K562 (cell line): ENCODE measurements around the gene HK2. TPM values are rescaled to one million over a fixed set of nuclear protein-coding genes. Genes with fewer than 3 reads are reported as not detected.

Source experiments
- ATAC-seq: fragments of 200-7000 bp; cut with Tn5 transposase; 3 replicates; pipeline ENCODE4 v1.9.1; 2020; ENCODE audit warnings: moderate library complexity
- BruUV-seq: library from RNA; stranded (reverse); fragments of 400-500 nt; replicated peaks from 2 replicates; lab custom pipeline; 2021; lab: Mats Ljungman, UMichigan
- CTCF ChIA-PET: fragments of 300-600 bp; formaldehyde crosslinking; extraction: SDS; loops from one replicate; lab custom pipeline; 2021; ENCODE audit warnings: low intra/inter-chr PET ratio; lab: Yijun Ruan, JAX
- POLR2A ChIA-PET: fragments of 300-600, 350-650 bp; sonication (Branson Sonifier 250); formaldehyde crosslinking; extraction: SDS; loops from one replicate; lab custom pipeline; 2021; ENCODE audit warnings: antibody characterized with exemption, inconsistent platforms; lab: Yijun Ruan, JAX
- DNase-seq, 4 experiments: peaks; one replicate each; pipeline versions ENCODE4 v3.0.0 to v3.0.0-alpha.2; 2011 to 2018; ENCODE audit warnings: low spot score in 3 of 4, mixed read lengths in 3 of 4; ENCODE audit errors: extremely low read depth in 1 of 4
- FAIRE-seq: peaks from 2 replicates; lab custom pipeline; 2011; peaks lifted over from hg19 to GRCh38; lab: Jason Lieb, UNC
- H2AFZ ChIP-seq: 2 replicates; pipeline ENCODE4 v1.6.0; 2011; ENCODE audit warnings: low read depth, low read length, control low read depth, inconsistent platforms
- H3K27ac ChIP-seq: fragments of 200-600 bp; 3 replicates; pipeline ENCODE4 v1.8.0; 2011; ENCODE audit warnings: low read depth, mild to moderate bottlenecking, control low read depth, inconsistent platforms, low read length, moderate library complexity, mixed read lengths; ENCODE audit errors: extremely low read depth
- H3K27me3 ChIP-seq, 2 experiments: fragments of 300-600 bp in 1 of 2; 2 replicates in 1 of 2; 3 replicates in 1 of 2; pipeline versions ENCODE4 v1.6.0 to v1.8.0; 2011; ENCODE audit warnings: inconsistent platforms in 2 of 2, low read length in 2 of 2, mild to moderate bottlenecking in 1 of 2, mixed read lengths in 1 of 2, moderate library complexity in 1 of 2; ENCODE audit not compliant: control insufficient read depth in 2 of 2, insufficient read depth in 2 of 2
- H3K36me3 ChIP-seq: fragments of 300-600 bp; 3 replicates; pipeline ENCODE4 v1.8.0; 2011; ENCODE audit warnings: mild to moderate bottlenecking, low read length, inconsistent platforms; ENCODE audit not compliant: control insufficient read depth, insufficient read depth
- H3K4me1 ChIP-seq, 2 experiments: fragments of 200-600 bp in 1 of 2; replicated peaks in 1 of 2; 2 replicates in 1 of 2; 3 replicates in 1 of 2; pipeline versions ENCODE4 v1.5.1 to v1.8.0; 2011; ENCODE audit warnings: inconsistent platforms in 2 of 2, low read length in 2 of 2, mild to moderate bottlenecking in 1 of 2, mixed read lengths in 1 of 2, moderate library complexity in 1 of 2; ENCODE audit not compliant: control insufficient read depth in 2 of 2, insufficient read depth in 2 of 2
- H3K4me2 ChIP-seq: 2 replicates; pipeline ENCODE4 v1.6.1; 2011; ENCODE audit warnings: low read length, control low read depth, inconsistent platforms, mixed read lengths; ENCODE audit not compliant: insufficient read depth
- H3K4me3 ChIP-seq: fragments of 200-600 bp; sonication (generic), shearing (Covaris generic); 2 replicates; pipeline ENCODE4 v1.5.1; 2016; ENCODE audit warnings: control low read depth, inconsistent platforms
- H3K79me2 ChIP-seq: fragments of 200-600 bp; 3 replicates; pipeline ENCODE4 v1.8.0; 2011; ENCODE audit warnings: low read length, inconsistent platforms; ENCODE audit not compliant: control insufficient read depth, insufficient read depth
- H3K9ac ChIP-seq, 2 experiments: 2 replicates each; pipeline versions ENCODE4 v1.6.0 to v1.6.1; 2011; ENCODE audit warnings: low read depth in 2 of 2, low read length in 2 of 2, control low read depth in 1 of 2, inconsistent platforms in 1 of 2, mild to moderate bottlenecking in 1 of 2, mixed read lengths in 1 of 2; ENCODE audit not compliant: insufficient read depth in 1 of 2
- H3K9me1 ChIP-seq: one replicate; pipeline ENCODE4 v1.6.0; 2011; ENCODE audit warnings: inconsistent platforms, mild to moderate bottlenecking, low read length, moderate library complexity; ENCODE audit not compliant: control insufficient read depth, insufficient read depth
- H3K9me3 ChIP-seq: replicated peaks from 2 replicates; pipeline ENCODE4 v1.5.1; 2011; ENCODE audit warnings: low read depth, low read length, inconsistent platforms; ENCODE audit not compliant: control insufficient read depth, insufficient read depth
- H4K20me1 ChIP-seq: replicated peaks from 2 replicates; pipeline ENCODE4 v1.6.1; 2011; ENCODE audit warnings: low read length, inconsistent platforms, mixed read lengths; ENCODE audit not compliant: control insufficient read depth, insufficient read depth
- HMG20B ChIP-seq: fragments of 250-450 bp; sonication (Bioruptor Pico); IDR thresholded peaks from 2 replicates; pipeline ENCODE4 v1.5.0; 2021; ENCODE audit warnings: mild to moderate bottlenecking
- NR2C2 ChIP-seq, 2 experiments: fragments of 200-800 bp in 1 of 2; sonication (Bioruptor generic) in 1 of 2; sonication (generic) in 1 of 2; formaldehyde crosslinking in 1 of 2; IDR thresholded peaks; 2 replicates each; pipeline versions ENCODE4 v1.6.1 to v1.8.0; 2016 to 2022; ENCODE audit warnings: mild to moderate bottlenecking in 1 of 2, missing compliant biosample characterization in 1 of 2, missing genetic modification characterization in 1 of 2, missing genetic modification reagents in 1 of 2
- SNRNP70 ChIP-seq: fragments of 200-400 bp; formaldehyde crosslinking; optimal IDR thresholded peaks from 2 replicates; pipeline ENCODE3; 2017; ENCODE audit warnings: low read depth, low read length
- ZNF518B ChIP-seq: fragments of 250-450 bp; sonication (Bioruptor Pico); IDR thresholded peaks from 2 replicates; pipeline ENCODE4 v1.5.0; 2021; ENCODE audit warnings: mild to moderate bottlenecking, moderate library complexity
- ZNF79 ChIP-seq: fragments of 250-450 bp; sonication (Bioruptor Pico); IDR thresholded peaks from 2 replicates; pipeline ENCODE4 v1.4.0; 2020; ENCODE audit warnings: low read depth, mild to moderate bottlenecking, moderate library complexity
- WGBS: fragments of 100-300 bp; shearing (Covaris generic); methylation state at CpG from one replicate; pipeline ENCODE4 v1.1.6; 2016; ENCODE audit warnings: low coverage, mixed read lengths; ENCODE audit not compliant: insufficient coverage; ENCODE audit errors: missing lambda C conversion rate; 5-methylcytosine and 5-hydroxymethylcytosine counted together
- in situ Hi-C: fragments of 300-500 bp; cut with MboI; formaldehyde crosslinking; loops from 4 replicates; pipeline ENCODE4 v1.15.0; 2018; ENCODE audit warnings: inconsistent platforms, mixed read lengths
- intact Hi-C: fragments of 100-400 bp; cut with micrococcal nuclease; formaldehyde crosslinking; loops from 2 replicates; pipeline ENCODE4 v1.14.2; 2022
- polyA plus RNA-seq, 8 experiments: library from polyadenylated mRNA; depleted of rRNA in 4 of 8; stranded (reverse) in 5 of 8; unstranded in 3 of 8; fragments of >200 nt; fragmentation: Nextera tagmentation in 2 of 8; fragmentation: Illumina TruSeq in 1 of 8; extraction: Ambion mirVana in 2 of 8; extraction: Trizol in 1 of 8; gene quantifications; 2 replicates each; pipeline versions ENCODE4 v1.2.1 to v1.2.3, GENCODE V29; 2011 to 2014; ENCODE audit warnings: inconsistent platforms in 1 of 8, missing spikeins in 1 of 8
- total RNA-seq, 7 experiments: library from RNA; depleted of rRNA in 6 of 7; stranded (reverse); fragments of >200 nt in 6 of 7; fragmentation: Illumina TruSeq in 2 of 7; extraction: Trizol in 2 of 7; gene quantifications; 2 replicates each; pipeline versions ENCODE4 v1.2.1 to v1.2.3, GENCODE V29; 2011 to 2021; ENCODE audit warnings: low replicate concordance in 1 of 7
- TF ChIP-seq, protein P1 (sequence below): fragments of 450-650 bp; IDR thresholded peaks from 2 replicates; pipeline ENCODE4 v1.6.1; 2018; ENCODE audit warnings: mild to moderate bottlenecking, low read depth; ENCODE audit not compliant: partially characterized antibody

The HK2 gene
- total and polyA plus RNA-seq, 9 of the 15 experiments (the other 6 are each of a cell fraction or from before 2014, with no cell fraction given): 4.7 to 56.0 (median 19.9) TPM

GRCh38 chr2:74806355-74806839 is 27.5 kb upstream of the HK2 start:
- no peak for ATAC-seq
- TF ChIP-seq HMG20B: no peak
- no peak for TF ChIP-seq ZNF518B
- no peak for TF ChIP-seq NR2C2 (CRISPR knock-in tag; IDR thresholded peaks at IDR 0.05)
- TF ChIP-seq NR2C2 (tag; IDR thresholded peaks at IDR 0.05): no peak
- TF ChIP-seq SNRNP70: no peak
- TF ChIP-seq, protein P1, sequence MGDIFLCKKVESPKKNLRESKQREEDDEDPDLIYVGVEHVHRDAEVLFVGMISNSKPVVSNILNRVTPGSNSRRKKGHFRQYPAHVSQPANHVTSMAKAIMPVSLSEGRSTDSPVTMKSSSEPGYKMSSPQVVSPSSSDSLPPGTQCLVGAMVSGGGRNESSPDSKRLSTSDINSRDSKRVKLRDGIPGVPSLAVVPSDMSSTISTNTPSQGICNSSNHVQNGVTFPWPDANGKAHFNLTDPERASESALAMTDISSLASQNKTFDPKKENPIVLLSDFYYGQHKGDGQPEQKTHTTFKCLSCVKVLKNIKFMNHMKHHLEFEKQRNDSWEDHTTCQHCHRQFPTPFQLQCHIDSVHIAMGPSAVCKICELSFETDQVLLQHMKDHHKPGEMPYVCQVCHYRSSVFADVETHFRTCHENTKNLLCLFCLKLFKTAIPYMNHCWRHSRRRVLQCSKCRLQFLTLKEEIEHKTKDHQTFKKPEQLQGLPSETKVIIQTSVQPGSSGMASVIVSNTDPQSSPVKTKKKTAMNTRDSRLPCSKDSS: no peak
- no peak for TF ChIP-seq ZNF79 (CRISPR knock-in tag)
- TF ChIP-seq, all 486 proteins: peak for 0
- intact Hi-C loops: no loop called here

More at GRCh38 chr2:74806355-74806839, 27.5 kb upstream of the HK2 start:
- H3K4me3 ChIP-seq: no peak overlapping the region
- in situ Hi-C loops: no loop called here
- 5% methylated on average over 5 of the region's 5 CpGs for WGBS
- no peaks in the 10 kb centered on the region for H3K9me3 ChIP-seq
- no peak overlapping the region for H3K27ac ChIP-seq
- CTCF ChIA-PET: no interaction called here
- no peaks in the 10 kb centered on the region for H3K4me1 ChIP-seq
- H3K36me3 ChIP-seq: no peaks in the 10 kb centered on the region
- POLR2A ChIA-PET: no interaction called here
- DNase-seq: no peak
- no TSS peak for BruUV-seq
- H3K9ac ChIP-seq: no peak overlapping the region
- H3K79me2 ChIP-seq: no peaks in the 10 kb centered on the region
- H4K20me1 ChIP-seq: no peaks in the 10 kb centered on the region
- H3K9me1 ChIP-seq: no peaks in the 10 kb centered on the region
- no peak overlapping the region for H2AFZ ChIP-seq
- FAIRE-seq: no peak
- H3K27me3 ChIP-seq: peaks cover 16 to 36% of the 10 kb centered on the region in 2 experiments
- no peak overlapping the region for H3K4me2 ChIP-seq
